H1 (cell line): Measurements from ENCODE around the gene DBF4. TPM values are rescaled to one million over a fixed set of nuclear protein-coding genes. Genes with fewer than 3 reads are reported as not detected.

Experiments used
- CTCF ChIA-PET: fragments of 300-600 bp; sonication (Branson Sonifier 250); formaldehyde crosslinking; loops from one replicate; lab custom pipeline; 2021; ENCODE audit not compliant: partially characterized antibody; lab: Charles Lee
- POLR2A ChIA-PET: fragments of 300-600 bp; sonication (Branson Sonifier 250); formaldehyde crosslinking; loops from one replicate; lab custom pipeline; 2021; ENCODE audit warnings: inconsistent platforms; ENCODE audit not compliant: partially characterized antibody; lab: Charles Lee
- DNase-seq, 2 experiments: peaks; one replicate each; pipeline versions ENCODE4 v3.0.0 to v3.0.0-alpha.2; 2010 to 2022; ENCODE audit warnings: low spot score in 2 of 2, low read depth in 1 of 2, mixed read lengths in 1 of 2
- FAIRE-seq: peaks from 2 replicates; lab custom pipeline; 2011; peaks lifted over from hg19 to GRCh38; lab: Jason Lieb, UNC
- H2AFZ ChIP-seq: 2 replicates; pipeline ENCODE4 v1.8.1; 2012; ENCODE audit warnings: low read length, inconsistent platforms
- H2AK5ac ChIP-seq: 2 replicates; pipeline ENCODE4 v1.6.1; 2013; ENCODE audit warnings: low read depth, low read length
- H2BK120ac ChIP-seq: replicated peaks from 2 replicates; pipeline ENCODE3; 2013; ENCODE audit warnings: low read depth, low read length, inconsistent platforms
- H2BK12ac ChIP-seq: 2 replicates; pipeline ENCODE4 v1.6.1; 2013; ENCODE audit warnings: low read depth, low read length
- H2BK15ac ChIP-seq: 2 replicates; pipeline ENCODE4 v1.6.1; 2013; ENCODE audit warnings: low read length
- H2BK20ac ChIP-seq: 2 replicates; pipeline ENCODE4 v1.6.1; 2013; ENCODE audit warnings: low read length
- H2BK5ac ChIP-seq: 2 replicates; pipeline ENCODE4 v1.6.1; 2013; ENCODE audit warnings: low read depth, low read length
- H3K14ac ChIP-seq: 2 replicates; pipeline ENCODE4 v1.6.1; 2013; ENCODE audit warnings: inconsistent platforms; ENCODE audit not compliant: insufficient read length
- H3K18ac ChIP-seq: 2 replicates; pipeline ENCODE4 v1.6.1; 2013; ENCODE audit warnings: low read length; ENCODE audit errors: extremely low read depth
- H3K23ac ChIP-seq: 2 replicates; pipeline ENCODE4 v1.6.1; 2013; ENCODE audit warnings: inconsistent platforms; ENCODE audit not compliant: insufficient read length
- H3K23me2 ChIP-seq: 2 replicates; pipeline ENCODE4 v1.6.1; 2013; ENCODE audit warnings: low read depth, low read length
- H3K27ac ChIP-seq: 2 replicates; pipeline ENCODE4 v1.6.1; 2011; ENCODE audit warnings: low read depth, low read length, inconsistent platforms
- H3K27me3 ChIP-seq, 4 experiments: replicated peaks in 1 of 4; 1 replicate in 1 of 4; 2 replicates in 3 of 4; pipeline versions ENCODE4 v1.6.1 to v1.8.1; 2011 to 2013; ENCODE audit warnings: low read length in 3 of 4, mild to moderate bottlenecking in 3 of 4, inconsistent platforms in 2 of 4, mixed read lengths in 2 of 4, moderate library complexity in 1 of 4; ENCODE audit not compliant: control insufficient read depth in 3 of 4, insufficient read depth in 3 of 4; ENCODE audit errors: extremely low read depth in 1 of 4
- H3K36me3 ChIP-seq, 4 experiments: 2 replicates each; pipeline versions ENCODE4 v1.6.1 to v1.8.1; 2011 to 2013; ENCODE audit warnings: mild to moderate bottlenecking in 4 of 4, low read length in 3 of 4, moderate library complexity in 2 of 4, control low read depth in 1 of 4, inconsistent platforms in 1 of 4; ENCODE audit not compliant: insufficient read depth in 4 of 4, control insufficient read depth in 2 of 4
- H3K4ac ChIP-seq: replicated peaks from 2 replicates; pipeline ENCODE3; 2013; ENCODE audit warnings: low read length, low read depth, mixed read lengths, inconsistent platforms; ENCODE audit not compliant: insufficient read length
- H3K4me1 ChIP-seq, 4 experiments: replicated peaks in 1 of 4; 1 replicate in 1 of 4; 2 replicates in 3 of 4; pipeline versions ENCODE4 v1.6.1 to v1.8.1; 2011 to 2013; ENCODE audit warnings: low read length in 3 of 4, inconsistent platforms in 2 of 4, mixed read lengths in 1 of 4; ENCODE audit not compliant: insufficient read depth in 4 of 4, control insufficient read depth in 3 of 4
- H3K4me2 ChIP-seq, 2 experiments: 2 replicates each; pipeline versions ENCODE4 v1.6.1 to v1.8.1; 2011 to 2013; ENCODE audit warnings: low read depth in 2 of 2, low read length in 2 of 2, control low read depth in 1 of 2, inconsistent platforms in 1 of 2, mild to moderate bottlenecking in 1 of 2; ENCODE audit not compliant: insufficient read depth in 1 of 2
- H3K4me3 ChIP-seq, 4 experiments: fragments of 200-600, 300-600 bp in 1 of 4; sonication (generic), shearing (Covaris generic), sonication (Bioruptor Twin) in 1 of 4; 2 replicates each; pipeline versions ENCODE4 v1.5.1 to v1.8.1; 2011 to 2016; ENCODE audit warnings: low read length in 4 of 4, low read depth in 3 of 4, control low read depth in 2 of 4, inconsistent platforms in 2 of 4, mild to moderate bottlenecking in 2 of 4, mixed read lengths in 1 of 4, moderate library complexity in 1 of 4; ENCODE audit not compliant: insufficient read depth in 2 of 4; ENCODE audit errors: extremely low read depth in 1 of 4
- H3K56ac ChIP-seq: replicated peaks from 2 replicates; pipeline ENCODE3; 2013; ENCODE audit warnings: low read depth, mild to moderate bottlenecking, mixed read lengths, low read length, inconsistent platforms; ENCODE audit not compliant: insufficient read length
- H3K79me1 ChIP-seq: 2 replicates; pipeline ENCODE4 v1.6.1; 2013; ENCODE audit warnings: low read depth, low read length, control low read depth
- H3K79me2 ChIP-seq, 2 experiments: 2 replicates each; pipeline versions ENCODE4 v1.6.1 to v1.8.1; 2012 to 2013; ENCODE audit warnings: low read length in 2 of 2, mild to moderate bottlenecking in 2 of 2, inconsistent platforms in 1 of 2; ENCODE audit not compliant: insufficient read depth in 2 of 2, control insufficient read depth in 1 of 2
- H3K9ac ChIP-seq, 4 experiments: replicated peaks in 1 of 4; 1 replicate in 1 of 4; 2 replicates in 3 of 4; pipeline versions ENCODE4 v1.6.1 to v1.8.1; 2011 to 2013; ENCODE audit warnings: low read depth in 3 of 4, low read length in 3 of 4, control low read depth in 2 of 4, mild to moderate bottlenecking in 2 of 4, moderate library complexity in 2 of 4, inconsistent platforms in 1 of 4; ENCODE audit errors: extremely low read depth in 1 of 4
- H3K9me3 ChIP-seq, 2 experiments: 2 replicates each; pipeline versions ENCODE4 v1.6.1 to v1.8.1; 2012 to 2013; ENCODE audit warnings: mild to moderate bottlenecking in 2 of 2, moderate library complexity in 2 of 2, control low read depth in 1 of 2, inconsistent platforms in 1 of 2, low read depth in 1 of 2, low read length in 1 of 2, mixed read lengths in 1 of 2; ENCODE audit not compliant: insufficient read depth in 2 of 2
- H4K20me1 ChIP-seq, 2 experiments: replicated peaks in 1 of 2; 2 replicates each; pipeline versions ENCODE3 to v1.8.1; 2011 to 2013; ENCODE audit warnings: inconsistent platforms in 2 of 2, low read length in 2 of 2, mild to moderate bottlenecking in 1 of 2; ENCODE audit not compliant: insufficient read depth in 2 of 2, control insufficient read depth in 1 of 2
- H4K5ac ChIP-seq: 2 replicates; pipeline ENCODE4 v1.6.1; 2013; ENCODE audit warnings: low read length, low read depth, mixed read lengths, inconsistent platforms; ENCODE audit not compliant: insufficient read length
- H4K8ac ChIP-seq: 2 replicates; pipeline ENCODE4 v1.8.0; 2013; ENCODE audit warnings: mild to moderate bottlenecking, moderate library complexity, low read length, inconsistent platforms; ENCODE audit not compliant: insufficient read depth; ENCODE audit errors: extremely low read depth
- H4K91ac ChIP-seq: replicated peaks from 2 replicates; pipeline ENCODE3; 2013; ENCODE audit warnings: low read length, mixed read lengths, inconsistent platforms; ENCODE audit not compliant: insufficient read length
- GABPA ChIP-seq: IDR thresholded peaks from 2 replicates; pipeline ENCODE4 v1.6.1; 2011; ENCODE audit warnings: mild to moderate bottlenecking, low read length, moderate library complexity, borderline replicate concordance; ENCODE audit not compliant: insufficient read depth
- KDM5A ChIP-seq: fragments of 200-600 bp; IDR thresholded peaks from 2 replicates; pipeline ENCODE4 v1.7.1; 2012; ENCODE audit warnings: mild to moderate bottlenecking, low read length, inconsistent platforms, mixed read lengths
- SAP30 ChIP-seq: fragments of 300-600 bp; sonication (generic); IDR thresholded peaks from 2 replicates; pipeline ENCODE4 v1.7.1; 2012; ENCODE audit warnings: low read length, moderate library complexity, mild to moderate bottlenecking, inconsistent platforms; ENCODE audit not compliant: insufficient read depth, insufficient replicate concordance
- SP2 ChIP-seq: IDR thresholded peaks from 2 replicates; pipeline ENCODE4 v1.6.1; 2012; ENCODE audit warnings: mild to moderate bottlenecking, low read length, inconsistent platforms
- WGBS, 2 experiments: shearing (Covaris generic) in 1 of 2; methylation state at CpG; one replicate each; pipeline versions ENCODE4 v1.1.6 to v1.1.7; 2013 to 2015; ENCODE audit warnings: low lambda C conversion rate in 2 of 2, mixed read lengths in 2 of 2, inconsistent platforms in 1 of 2, low coverage in 1 of 2, missing lambda C conversion rate in 1 of 2; ENCODE audit not compliant: insufficient replicate concordance in 2 of 2, insufficient coverage in 1 of 2, insufficient read length in 1 of 2; ENCODE audit errors: extremely low coverage in 1 of 2, missing lambda C conversion rate in 1 of 2; 5-methylcytosine and 5-hydroxymethylcytosine counted together
- long read RNA-seq, 2 experiments: library from RNA in 1 of 2; library from capped mRNA in 1 of 2; stranded (forward); transcript quantifications; one replicate each; pipeline ENCODE4 v2.0.0, GENCODE V29; 2021; ENCODE audit warnings: inconsistent platforms in 1 of 2
- polyA minus RNA-seq, 3 experiments: library from RNA; depleted of rRNA, polyadenylated mRNA; stranded (reverse); fragments of >200 nt; gene quantifications; 1 replicate in 2 of 3; 2 replicates in 1 of 3; pipeline ENCODE4 v1.2.3, GENCODE V29; 2011
- polyA plus RNA-seq, 7 experiments: library from polyadenylated mRNA; depleted of rRNA in 3 of 7; stranded (reverse) in 5 of 7; unstranded in 2 of 7; fragments of >200 nt in 5 of 7; fragments of 200-250 nt in 2 of 7; gene quantifications; 1 replicate in 5 of 7; 2 replicates in 1 of 7; 4 replicates in 1 of 7; pipeline versions ENCODE4 v1.2.1 to v1.2.3, GENCODE V29; 2011 to 2013; ENCODE audit warnings: missing spikeins in 2 of 7, mixed read lengths in 2 of 7
- total RNA-seq: library from RNA; stranded (reverse); fragmentation: NEBNext Ultra II Directional; extraction: Animal tissue kit (Norgen Biotek cat#: 25700); gene quantifications from 2 replicates; pipeline ENCODE4 v1.2.1, GENCODE V29; 2021

Gene DBF4, protein sequence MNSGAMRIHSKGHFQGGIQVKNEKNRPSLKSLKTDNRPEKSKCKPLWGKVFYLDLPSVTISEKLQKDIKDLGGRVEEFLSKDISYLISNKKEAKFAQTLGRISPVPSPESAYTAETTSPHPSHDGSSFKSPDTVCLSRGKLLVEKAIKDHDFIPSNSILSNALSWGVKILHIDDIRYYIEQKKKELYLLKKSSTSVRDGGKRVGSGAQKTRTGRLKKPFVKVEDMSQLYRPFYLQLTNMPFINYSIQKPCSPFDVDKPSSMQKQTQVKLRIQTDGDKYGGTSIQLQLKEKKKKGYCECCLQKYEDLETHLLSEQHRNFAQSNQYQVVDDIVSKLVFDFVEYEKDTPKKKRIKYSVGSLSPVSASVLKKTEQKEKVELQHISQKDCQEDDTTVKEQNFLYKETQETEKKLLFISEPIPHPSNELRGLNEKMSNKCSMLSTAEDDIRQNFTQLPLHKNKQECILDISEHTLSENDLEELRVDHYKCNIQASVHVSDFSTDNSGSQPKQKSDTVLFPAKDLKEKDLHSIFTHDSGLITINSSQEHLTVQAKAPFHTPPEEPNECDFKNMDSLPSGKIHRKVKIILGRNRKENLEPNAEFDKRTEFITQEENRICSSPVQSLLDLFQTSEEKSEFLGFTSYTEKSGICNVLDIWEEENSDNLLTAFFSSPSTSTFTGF
- total RNA-seq (78.9 and 82.4 TPM in 2 replicates), polyA plus RNA-seq (2011; rRNA removed) (8.7 and 10.0 TPM in 2 replicates), polyA minus RNA-seq (2011; rRNA and poly(A)+ RNA removed) (6.7 and 8.1 TPM in 2 replicates)
- 13.7 TPM for polyA plus RNA-seq (2011; cell fraction: cytosol; rRNA removed)
- polyA plus RNA-seq (2011; cell fraction: nucleus; rRNA removed), result 14.9 TPM
- polyA plus RNA-seq (2012, experiment 1 of 2), result 20.7 to 55.8 TPM (median 24.4 TPM) in 4 replicates
- 3.2 TPM for polyA plus RNA-seq (2012, experiment 2 of 2)
- 57.4 TPM for polyA plus RNA-seq (2013, experiment 1 of 2)
- 58.9 TPM for polyA plus RNA-seq (2013, experiment 2 of 2)
- polyA minus RNA-seq (2011; cell fraction: cytosol; rRNA and poly(A)+ RNA removed), result 17.0 TPM
- polyA minus RNA-seq (2011; cell fraction: nucleus; rRNA and poly(A)+ RNA removed), result 53.9 TPM
- long read RNA-seq, experiment 1, transcript DBF4-201 (12 exons, 3,907 nt), result major isoform, 9 of 61 reads
- long read RNA-seq, experiment 1, partial matches to known transcripts, result 18 of 61 reads
- long read RNA-seq, experiment 1, other reads (novel, unspliced or antisense), result 32 of 61 reads
- long read RNA-seq, experiment 2, transcript DBF4-201 (12 exons, 3,907 nt), result major isoform, 14 of 44 reads
- long read RNA-seq, experiment 2, transcript DBF4-204 (12 exons, 2,342 nt), result minor isoform, 6 of 44 reads
- long read RNA-seq, experiment 2, partial matches to known transcripts, result 7 of 44 reads
- long read RNA-seq, experiment 2, other reads (novel, unspliced or antisense), result 17 of 44 reads

DNA sequence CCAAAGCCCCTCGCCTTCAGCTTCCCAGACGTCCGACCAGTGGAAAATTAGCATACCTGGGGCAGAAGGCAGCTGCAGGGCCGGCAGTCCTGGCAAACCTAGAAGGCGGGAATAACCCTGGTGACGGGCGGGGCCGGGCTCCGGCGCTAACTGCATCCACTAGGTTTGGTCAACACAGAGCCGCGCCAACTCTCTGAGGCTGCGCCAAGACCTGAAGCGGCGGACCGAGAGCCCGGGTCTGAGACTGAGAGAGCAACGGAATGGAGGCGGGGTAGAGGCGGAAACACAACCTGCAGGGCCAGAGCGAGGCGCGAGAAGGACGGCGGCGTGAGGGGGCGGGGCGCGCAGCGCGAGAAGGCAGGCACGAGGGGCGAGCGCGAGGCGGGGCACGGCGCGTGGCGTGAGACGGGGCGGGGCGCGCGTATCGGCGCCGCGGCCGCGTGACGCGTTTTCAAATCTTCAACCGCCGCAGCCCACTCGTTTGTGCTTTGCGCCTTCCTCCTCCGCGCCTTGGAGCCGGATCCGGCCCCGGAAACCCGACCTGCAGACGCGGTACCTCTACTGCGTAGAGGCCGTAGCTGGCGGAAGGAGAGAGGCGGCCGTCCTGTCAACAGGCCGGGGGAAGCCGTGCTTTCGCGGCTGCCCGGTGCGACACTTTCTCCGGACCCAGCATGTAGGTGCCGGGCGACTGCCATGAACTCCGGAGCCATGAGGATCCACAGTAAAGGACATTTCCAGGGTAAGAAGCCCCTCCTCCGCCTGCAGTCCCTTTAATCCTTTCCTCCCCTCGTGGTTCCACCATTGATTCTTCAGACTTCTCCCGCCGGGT lies at the start of gene DBF4, which contains the start of gene SLC25A40:
Gene DBF4, plus strand, starts transcription at position 454 of the 829 bp plus-strand sequence. Its CDS starts 240 bp downstream, at position 694.
Gene SLC25A40, minus strand, starts transcription at position 321 of the 829 bp plus-strand sequence. CDS start 17,633 bp downstream, outside the sequence.
- CTCF ChIA-PET, result interaction anchor here (0.9 to 1.2 kb wide), 4 partner anchors 10 to 36 kb away, joined by 3 to 4 read pairs (median 4); no protein-coding TSS in a partner anchor
- WGBS, 2 experiments, result 7% methylated on average over 51 of the region's 84 CpGs; no CpG with 5 or more reads in 1 of the 2 experiments
- no peak for TF ChIP-seq SP2
- TF ChIP-seq KDM5A, result no peak
- no peak for TF ChIP-seq GABPA
- peak; percentile 81 for TF ChIP-seq SAP30

More for the DNA sequence above, at the start of gene DBF4, which contains the start of gene SLC25A40:
- peaks cover 0 to 27% (median 7%) of the 10 kb centered on the region in 4 experiments; a peak in 3 of 8 replicates for H3K36me3 ChIP-seq
- peak within 1 kb of the TSS; percentile 84 for H3K56ac ChIP-seq
- H3K79me1 ChIP-seq, result peaks cover 2% of the 10 kb centered on the region; the same call in 1 of the 2 replicates
- FAIRE-seq (no peak), DNase-seq (peak; percentile 70 to 92)
- H3K27ac ChIP-seq, result peak within 1 kb of the TSS; percentile 79
- peak within 1 kb of the TSS; percentile 81 to 88 (median 88) for H3K4me3 ChIP-seq
- H2AFZ ChIP-seq, result peak within 1 kb of the TSS; percentile 45; the same call in 1 of the 2 replicates
- peak within 1 kb of the TSS; percentile 81 to 89 (median 87) for H3K9ac ChIP-seq
- H3K9me3 ChIP-seq, result no peaks in the 10 kb centered on the region
- no peak within 1 kb of the TSS for H2BK12ac ChIP-seq
- H3K18ac ChIP-seq, result peak within 1 kb of the TSS; percentile 94
- H3K4me1 ChIP-seq, result peaks cover 0 to 5% (median 0%) of the 10 kb centered on the region in 4 experiments; a peak in 2 of 7 replicates
- H2BK20ac ChIP-seq, result no peak within 1 kb of the TSS
- peaks cover 0 to 81% of the 10 kb centered on the region in 2 experiments; a peak in 3 of 4 replicates for H3K79me2 ChIP-seq
- no peak within 1 kb of the TSS for H2AK5ac ChIP-seq
- no peak within 1 kb of the TSS for H3K14ac ChIP-seq
- H3K23me2 ChIP-seq, result no peaks in the 10 kb centered on the region; the same call in 1 of the 2 replicates
- H4K8ac ChIP-seq, result peak within 1 kb of the TSS; percentile 95
- H2BK120ac ChIP-seq, result peak within 1 kb of the TSS; percentile 10
- H4K91ac ChIP-seq, result peak within 1 kb of the TSS; percentile 49
- POLR2A ChIA-PET, result interaction anchor here (0.7 to 1.3 kb wide), 5 partner anchors 11 to 247 kb away, joined by 3 to 5 read pairs (median 3); no protein-coding TSS in a partner anchor
- H3K4me2 ChIP-seq, result peak within 1 kb of the TSS; percentile 72 to 85
- peak within 1 kb of the TSS; percentile 87 for H4K5ac ChIP-seq
- peak within 1 kb of the TSS; percentile 81 for H2BK5ac ChIP-seq
- peak within 1 kb of the TSS; percentile 60 for H3K4ac ChIP-seq
- no peak within 1 kb of the TSS for H3K23ac ChIP-seq
- peaks cover 1 to 2% of the 10 kb centered on the region in 2 experiments for H4K20me1 ChIP-seq
- no peaks in the 10 kb centered on the region for H3K27me3 ChIP-seq
- H2BK15ac ChIP-seq, result no peak within 1 kb of the TSS
